DOHH2 (cell line): ENCODE measurements around the gene PNPLA2.

ENCODE experiments used
- EZH2phosphoT487 ChIP-seq: fragments of 200-600 bp; sonication (generic); IDR thresholded peaks from 2 replicates; pipeline ENCODE4 v1.6.1; 2017; ENCODE audit warnings: borderline replicate concordance, mild to moderate bottlenecking, antibody characterized with exemption, low read length, moderate library complexity, mixed read lengths
- TF ChIP-seq, protein P1 (sequence below): fragments of 200-600 bp; sonication (generic); IDR thresholded peaks from one replicate; pipeline ENCODE4 v1.5.1; 2014; ENCODE audit warnings: antibody characterized with exemption, mild to moderate bottlenecking, low read depth, low read length; ENCODE audit not compliant: poor library complexity, severe bottlenecking

GRCh38 chr11:770642-771616 lies 47.8 kb upstream of the PNPLA2 start:
- TF ChIP-seq, protein P1, sequence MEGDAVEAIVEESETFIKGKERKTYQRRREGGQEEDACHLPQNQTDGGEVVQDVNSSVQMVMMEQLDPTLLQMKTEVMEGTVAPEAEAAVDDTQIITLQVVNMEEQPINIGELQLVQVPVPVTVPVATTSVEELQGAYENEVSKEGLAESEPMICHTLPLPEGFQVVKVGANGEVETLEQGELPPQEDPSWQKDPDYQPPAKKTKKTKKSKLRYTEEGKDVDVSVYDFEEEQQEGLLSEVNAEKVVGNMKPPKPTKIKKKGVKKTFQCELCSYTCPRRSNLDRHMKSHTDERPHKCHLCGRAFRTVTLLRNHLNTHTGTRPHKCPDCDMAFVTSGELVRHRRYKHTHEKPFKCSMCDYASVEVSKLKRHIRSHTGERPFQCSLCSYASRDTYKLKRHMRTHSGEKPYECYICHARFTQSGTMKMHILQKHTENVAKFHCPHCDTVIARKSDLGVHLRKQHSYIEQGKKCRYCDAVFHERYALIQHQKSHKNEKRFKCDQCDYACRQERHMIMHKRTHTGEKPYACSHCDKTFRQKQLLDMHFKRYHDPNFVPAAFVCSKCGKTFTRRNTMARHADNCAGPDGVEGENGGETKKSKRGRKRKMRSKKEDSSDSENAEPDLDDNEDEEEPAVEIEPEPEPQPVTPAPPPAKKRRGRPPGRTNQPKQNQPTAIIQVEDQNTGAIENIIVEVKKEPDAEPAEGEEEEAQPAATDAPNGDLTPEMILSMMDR = no peak
- no peak for TF ChIP-seq EZH2phosphoT487
